SK-N-SH (cell line): ENCODE measurements around the gene AP4S1. TPM values are rescaled to one million over a fixed set of nuclear protein-coding genes. Genes with fewer than 3 reads are reported as not detected.
"Not testable (repeated sequence)": the region's sequence is repeated elsewhere in the genome, so short reads cannot be mapped to it uniquely, and the experiment has no call there.

Experiments used
- CTCF ChIA-PET: fragments of 300-600, 350-600 bp; formaldehyde crosslinking; extraction: SDS; loops from one replicate; lab custom pipeline; 2021; lab: Yijun Ruan, JAX
- POLR2A ChIA-PET: fragments of 350-600 bp; sonication (Branson Sonifier 250); formaldehyde crosslinking; extraction: SDS; loops from one replicate; lab custom pipeline; 2020; ENCODE audit warnings: antibody characterized with exemption, inconsistent platforms; lab: Yijun Ruan, JAX
- DNase-seq: peaks from one replicate; pipeline ENCODE4 v3.0.0; 2012
- H2AFZ ChIP-seq: fragments of 200-600 bp; sonication (generic); 2 replicates; pipeline ENCODE4 v1.8.1; 2016; ENCODE audit warnings: antibody characterized with exemption, mild to moderate bottlenecking, low read depth
- H3F3A ChIP-seq: fragments of 200-600 bp; sonication (generic); replicated peaks from 2 replicates; pipeline ENCODE3; 2016; ENCODE audit warnings: antibody characterized with exemption, mild to moderate bottlenecking; ENCODE audit not compliant: insufficient read depth
- H3K27ac ChIP-seq, 2 experiments: fragments of 200-500 bp in 1 of 2; fragments of 200-600 bp in 1 of 2; sonication (Bioruptor generic) in 1 of 2; sonication (generic), shearing (Covaris generic) in 1 of 2; 2 replicates each; pipeline versions ENCODE4 v1.5.1 to v1.6.1; 2014 to 2016; ENCODE audit warnings: low read depth in 2 of 2, inconsistent platforms in 1 of 2, low read length in 1 of 2, mild to moderate bottlenecking in 1 of 2, mixed read lengths in 1 of 2
- H3K27me3 ChIP-seq: fragments of 200-600 bp; sonication (generic), shearing (Covaris generic); 2 replicates; pipeline ENCODE4 v1.6.1; 2016; ENCODE audit warnings: mixed run types; ENCODE audit not compliant: insufficient read depth
- H3K36me3 ChIP-seq, 2 experiments: fragments of 200-500 bp in 1 of 2; fragments of 200-600 bp in 1 of 2; sonication (Bioruptor generic) in 1 of 2; sonication (generic) in 1 of 2; replicated peaks in 1 of 2; 2 replicates each; pipeline versions ENCODE3 to v1.5.1; 2014 to 2016; ENCODE audit warnings: low read length in 1 of 2, mild to moderate bottlenecking in 1 of 2; ENCODE audit not compliant: insufficient read depth in 2 of 2, control insufficient read depth in 1 of 2
- H3K4me1 ChIP-seq, 2 experiments: fragments of 200-500 bp in 1 of 2; fragments of 200-600 bp in 1 of 2; sonication (Bioruptor generic) in 1 of 2; sonication (generic), shearing (Covaris generic) in 1 of 2; 2 replicates each; pipeline versions ENCODE4 v1.5.1 to v1.6.1; 2014 to 2016; ENCODE audit warnings: low read depth in 1 of 2, low read length in 1 of 2, mixed run types in 1 of 2; ENCODE audit not compliant: insufficient read depth in 2 of 2, control insufficient read depth in 1 of 2
- H3K4me2 ChIP-seq: fragments of 200-600 bp; sonication (generic), shearing (Covaris generic); 2 replicates; pipeline ENCODE4 v1.6.1; 2017; ENCODE audit warnings: mixed run types
- H3K4me3 ChIP-seq, 2 experiments: fragments of 200-500 bp in 1 of 2; fragments of 200-600 bp in 1 of 2; sonication (Bioruptor generic) in 1 of 2; sonication (generic), shearing (Covaris generic) in 1 of 2; 2 replicates each; pipeline versions ENCODE4 v1.5.1 to v1.8.1; 2014 to 2016; ENCODE audit warnings: low read depth in 2 of 2, inconsistent platforms in 1 of 2, low read length in 1 of 2, mild to moderate bottlenecking in 1 of 2, mixed read lengths in 1 of 2, moderate library complexity in 1 of 2
- H3K79me2 ChIP-seq: fragments of 200-600 bp; sonication (generic); 2 replicates; pipeline ENCODE4 v1.8.1; 2017; ENCODE audit warnings: mild to moderate bottlenecking; ENCODE audit not compliant: insufficient read depth
- H3K9ac ChIP-seq: fragments of 200-600 bp; sonication (generic); 2 replicates; pipeline ENCODE4 v1.6.1; 2017; ENCODE audit warnings: mixed run types
- H3K9me2 ChIP-seq: fragments of 200-600 bp; sonication (generic); 2 replicates; pipeline ENCODE4 v1.6.1; 2017; ENCODE audit warnings: mixed run types
- H3K9me3 ChIP-seq: fragments of 200-600 bp; sonication (generic); 2 replicates; pipeline ENCODE4 v1.6.1; 2017; ENCODE audit warnings: mixed run types, mild to moderate bottlenecking, moderate library complexity
- H4K20me1 ChIP-seq: fragments of 200-600 bp; sonication (generic); 2 replicates; pipeline ENCODE4 v1.6.1; 2017; ENCODE audit warnings: mild to moderate bottlenecking, mixed run types; ENCODE audit not compliant: insufficient read depth
- EP300 ChIP-seq, 2 experiments: IDR thresholded peaks; 2 replicates each; pipeline versions ENCODE4 v1.4.0 to v1.6.1; 2012; ENCODE audit warnings: borderline replicate concordance in 1 of 2, low read depth in 1 of 2, low read length in 1 of 2
- EZH2phosphoT487 ChIP-seq: fragments of 200-600 bp; sonication (generic); IDR thresholded peaks from 2 replicates; pipeline ENCODE4 v1.6.1; 2017; ENCODE audit warnings: low read depth, mixed run types, mild to moderate bottlenecking, antibody characterized with exemption, moderate library complexity, borderline replicate concordance
- GABPA ChIP-seq: IDR thresholded peaks from 2 replicates; pipeline ENCODE4 v1.4.0; 2012; ENCODE audit warnings: low read depth, mild to moderate bottlenecking
- JUND ChIP-seq: IDR thresholded peaks from 2 replicates; pipeline ENCODE4 v1.4.0; 2012
- MEF2A ChIP-seq: IDR thresholded peaks from 2 replicates; pipeline ENCODE4 v1.4.0; 2012; ENCODE audit warnings: low read depth, borderline replicate concordance
- MXI1 ChIP-seq: IDR thresholded peaks from 2 replicates; pipeline ENCODE4 v1.6.1; 2012; ENCODE audit warnings: mild to moderate bottlenecking, low read depth, low read length, improper control_type of control experiment
- NRF1 ChIP-seq: IDR thresholded peaks from 2 replicates; pipeline ENCODE4 v1.6.1; 2012; ENCODE audit warnings: low read depth, mild to moderate bottlenecking, low read length
- RAD21 ChIP-seq: IDR thresholded peaks from 2 replicates; pipeline ENCODE4 v1.6.1; 2012; ENCODE audit warnings: mild to moderate bottlenecking, low read length
- RXRA ChIP-seq: IDR thresholded peaks from 2 replicates; pipeline ENCODE4 v1.4.0; 2012; ENCODE audit warnings: low read depth, mild to moderate bottlenecking, borderline replicate concordance
- SMC3 ChIP-seq: IDR thresholded peaks from 2 replicates; pipeline ENCODE4 v1.6.1; 2012; ENCODE audit warnings: low read depth, low read length, improper control_type of control experiment
- TAF1 ChIP-seq: IDR thresholded peaks from 2 replicates; pipeline ENCODE4 v1.6.1; 2012; ENCODE audit warnings: low read depth, mild to moderate bottlenecking, low read length, moderate library complexity, borderline replicate concordance
- TCF12 ChIP-seq: IDR thresholded peaks from 2 replicates; pipeline ENCODE4 v1.4.0; 2012
- YY1 ChIP-seq: IDR thresholded peaks from 2 replicates; pipeline ENCODE4 v1.4.0; 2012; ENCODE audit warnings: low read depth, mild to moderate bottlenecking
- WGBS: methylation state at CpG from one replicate; pipeline ENCODE4 v1.1.6; 2017; ENCODE audit warnings: low lambda C conversion rate; 5-methylcytosine and 5-hydroxymethylcytosine counted together
- polyA plus RNA-seq, 3 experiments: library from polyadenylated mRNA; depleted of rRNA; stranded (reverse); fragments of >200 nt; gene quantifications; 2 replicates each; pipeline ENCODE4 v1.2.3, GENCODE V29; 2012
- TF ChIP-seq, protein P1 (sequence below): IDR thresholded peaks from 2 replicates; pipeline ENCODE4; 2012
- TF ChIP-seq, protein P2 (sequence below): fragments of 150-350 bp; IDR thresholded peaks from 2 replicates; pipeline ENCODE4 v1.6.1; 2017; ENCODE audit warnings: antibody characterized with exemption, low read length, low read depth, borderline replicate concordance
- TF ChIP-seq, protein P3 (sequence below): IDR thresholded peaks from 2 replicates; pipeline ENCODE4 v1.4.0; 2012; ENCODE audit warnings: low read depth
- TF ChIP-seq, protein P4 (sequence below): IDR thresholded peaks from 2 replicates; pipeline ENCODE4 v1.4.0; 2012; ENCODE audit warnings: low read depth, borderline replicate concordance

AP4S1 gene
- polyA plus RNA-seq, 1 of the 3 experiments (the other 2 are of a cell fraction) = 1.7 TPM

DNA sequence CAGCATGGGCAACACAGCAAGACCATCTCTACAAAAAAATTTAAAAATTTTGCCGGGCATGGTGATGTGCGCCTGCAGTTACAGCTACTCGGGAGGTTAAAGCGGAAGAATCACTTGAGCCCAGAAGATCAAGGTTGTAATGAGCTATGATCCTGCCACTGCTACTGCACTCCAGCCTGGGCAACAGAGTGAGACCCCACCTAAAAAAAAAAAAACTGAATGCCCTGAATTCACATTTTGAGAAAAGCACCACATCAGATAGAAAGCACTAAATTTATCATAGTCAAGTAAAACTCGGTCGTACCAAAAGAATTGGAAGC lies 24.1 kb upstream of the AP4S1 start (continued):
- TF ChIP-seq NRF1 = no peak
- no peak for TF ChIP-seq JUND
- TF ChIP-seq, protein P1, sequence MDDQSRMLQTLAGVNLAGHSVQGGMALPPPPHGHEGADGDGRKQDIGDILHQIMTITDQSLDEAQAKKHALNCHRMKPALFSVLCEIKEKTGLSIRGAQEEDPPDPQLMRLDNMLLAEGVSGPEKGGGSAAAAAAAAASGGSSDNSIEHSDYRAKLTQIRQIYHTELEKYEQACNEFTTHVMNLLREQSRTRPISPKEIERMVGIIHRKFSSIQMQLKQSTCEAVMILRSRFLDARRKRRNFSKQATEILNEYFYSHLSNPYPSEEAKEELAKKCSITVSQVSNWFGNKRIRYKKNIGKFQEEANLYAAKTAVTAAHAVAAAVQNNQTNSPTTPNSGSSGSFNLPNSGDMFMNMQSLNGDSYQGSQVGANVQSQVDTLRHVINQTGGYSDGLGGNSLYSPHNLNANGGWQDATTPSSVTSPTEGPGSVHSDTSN = no peak

DNA sequence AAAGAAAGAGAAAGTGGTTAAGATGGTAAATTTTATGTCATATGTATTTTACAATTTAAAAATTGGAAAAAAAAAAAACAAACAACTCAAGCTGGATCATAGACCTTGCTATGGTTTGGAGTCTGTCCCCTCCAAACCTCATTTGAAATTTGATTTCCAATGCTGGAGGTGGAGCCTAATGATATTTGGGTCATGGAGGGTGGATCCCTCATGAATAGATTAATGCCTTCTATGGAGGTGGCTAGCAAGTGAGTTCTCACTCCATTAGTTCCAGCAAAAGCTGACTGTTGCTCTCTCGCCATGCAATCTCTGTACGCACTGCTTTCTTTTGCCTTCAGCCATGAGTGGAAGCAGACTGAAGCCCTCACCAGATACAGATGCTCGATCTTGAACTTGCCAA lies 22.2 kb upstream of the AP4S1 start:
- H3K9me3 ChIP-seq = peaks cover 6% of the 10 kb centered on the region; the same call in 1 of the 2 replicates
- H2AFZ ChIP-seq = no peak overlapping the region
- H3K36me3 ChIP-seq = peaks cover 1 to 48% of the 10 kb centered on the region in 2 experiments
- TF ChIP-seq EP300 (IDR thresholded peaks at IDR 0.05; ENCODE audit: borderline replicate concordance in 1 of 2, low read depth in 1 of 2, low read length in 1 of 2) = no peak
- TF ChIP-seq JUND = no peak
- TF ChIP-seq EZH2phosphoT487 = no peak
- TF ChIP-seq, protein P1 = no peak
- TF ChIP-seq RXRA = no peak
- TF ChIP-seq MEF2A = no peak
- TF ChIP-seq RAD21 = no peak
- no peak for TF ChIP-seq TAF1
- TF ChIP-seq, protein P2, sequence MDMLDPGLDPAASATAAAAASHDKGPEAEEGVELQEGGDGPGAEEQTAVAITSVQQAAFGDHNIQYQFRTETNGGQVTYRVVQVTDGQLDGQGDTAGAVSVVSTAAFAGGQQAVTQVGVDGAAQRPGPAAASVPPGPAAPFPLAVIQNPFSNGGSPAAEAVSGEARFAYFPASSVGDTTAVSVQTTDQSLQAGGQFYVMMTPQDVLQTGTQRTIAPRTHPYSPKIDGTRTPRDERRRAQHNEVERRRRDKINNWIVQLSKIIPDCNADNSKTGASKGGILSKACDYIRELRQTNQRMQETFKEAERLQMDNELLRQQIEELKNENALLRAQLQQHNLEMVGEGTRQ = no peak
- TF ChIP-seq TCF12 = no peak
- TF ChIP-seq, protein P3, sequence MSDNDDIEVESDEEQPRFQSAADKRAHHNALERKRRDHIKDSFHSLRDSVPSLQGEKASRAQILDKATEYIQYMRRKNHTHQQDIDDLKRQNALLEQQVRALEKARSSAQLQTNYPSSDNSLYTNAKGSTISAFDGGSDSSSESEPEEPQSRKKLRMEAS = no peak
- TF ChIP-seq SMC3 = no peak
- no peak for TF ChIP-seq YY1
- no peak for TF ChIP-seq GABPA
- TF ChIP-seq, protein P4, sequence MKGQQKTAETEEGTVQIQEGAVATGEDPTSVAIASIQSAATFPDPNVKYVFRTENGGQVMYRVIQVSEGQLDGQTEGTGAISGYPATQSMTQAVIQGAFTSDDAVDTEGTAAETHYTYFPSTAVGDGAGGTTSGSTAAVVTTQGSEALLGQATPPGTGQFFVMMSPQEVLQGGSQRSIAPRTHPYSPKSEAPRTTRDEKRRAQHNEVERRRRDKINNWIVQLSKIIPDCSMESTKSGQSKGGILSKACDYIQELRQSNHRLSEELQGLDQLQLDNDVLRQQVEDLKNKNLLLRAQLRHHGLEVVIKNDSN = no peak
- TF ChIP-seq MXI1 = no peak
- H3F3A ChIP-seq = peaks cover 13% of the 10 kb centered on the region
- no peak for DNase-seq
- no peaks in the 10 kb centered on the region for H3K4me1 ChIP-seq
- 98% methylated on average over 3 of the region's 3 CpGs for WGBS
- ChIA-PET POLR2A (no interaction called here), CTCF (interaction anchor here (1.7 kb wide), 1 partner anchor 23 kb away, joined by 6 read pairs; no protein-coding TSS in a partner anchor)
- peaks cover 100% of the 10 kb centered on the region for H3K79me2 ChIP-seq
- H3K9ac ChIP-seq = no peak overlapping the region
- H3K4me3 ChIP-seq = no peak overlapping the region
- H3K4me2 ChIP-seq = no peak overlapping the region
- H3K27me3 ChIP-seq = no peaks in the 10 kb centered on the region
- peaks cover 53% of the 10 kb centered on the region for H4K20me1 ChIP-seq
- no peak overlapping the region for H3K27ac ChIP-seq
- no peaks in the 10 kb centered on the region for H3K9me2 ChIP-seq

DNA sequence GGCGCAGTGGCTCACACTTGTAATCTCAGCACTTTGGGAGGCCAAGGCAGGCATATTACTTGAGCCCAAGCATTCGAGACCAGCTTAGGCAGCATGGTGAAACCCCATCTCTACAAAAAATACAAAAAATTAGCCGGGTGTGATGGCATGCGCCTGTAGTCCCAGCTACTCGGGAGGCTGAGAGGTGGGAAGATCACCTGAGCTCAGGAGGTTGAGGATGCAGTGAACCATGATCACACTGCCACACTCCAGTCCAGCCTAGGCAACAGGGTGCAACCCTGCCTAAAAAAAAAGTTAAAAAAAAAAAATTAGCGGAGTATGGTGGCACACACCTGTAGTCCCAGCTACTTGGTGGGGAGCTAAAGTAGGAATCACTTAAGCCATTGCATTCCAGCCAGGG lies 21.4 kb upstream of the AP4S1 start:
- peaks cover 0 to 41% of the 10 kb centered on the region in 2 experiments for H3K36me3 ChIP-seq
- DNase-seq, H2AFZ ChIP-seq, H3K4me1 ChIP-seq, POLR2A ChIA-PET, H3K4me3 ChIP-seq, H3K27me3 ChIP-seq, H3K9ac ChIP-seq, H3K9me2 ChIP-seq, H3K4me2 ChIP-seq, H3K27ac ChIP-seq, H3K9me3 ChIP-seq: not testable (repeated sequence)
- H3F3A ChIP-seq = peaks cover 13% of the 10 kb centered on the region
- CTCF ChIA-PET = interaction anchor here (1.3 kb wide), 1 partner anchor 25 kb away, joined by 6 read pairs; no protein-coding TSS in a partner anchor
- H4K20me1 ChIP-seq = peaks cover 47% of the 10 kb centered on the region
- WGBS = 100% methylated on average over 5 of the region's 6 CpGs
- peaks cover 100% of the 10 kb centered on the region for H3K79me2 ChIP-seq
